ENCODE results near the gene PLXNA4.

DNA sequence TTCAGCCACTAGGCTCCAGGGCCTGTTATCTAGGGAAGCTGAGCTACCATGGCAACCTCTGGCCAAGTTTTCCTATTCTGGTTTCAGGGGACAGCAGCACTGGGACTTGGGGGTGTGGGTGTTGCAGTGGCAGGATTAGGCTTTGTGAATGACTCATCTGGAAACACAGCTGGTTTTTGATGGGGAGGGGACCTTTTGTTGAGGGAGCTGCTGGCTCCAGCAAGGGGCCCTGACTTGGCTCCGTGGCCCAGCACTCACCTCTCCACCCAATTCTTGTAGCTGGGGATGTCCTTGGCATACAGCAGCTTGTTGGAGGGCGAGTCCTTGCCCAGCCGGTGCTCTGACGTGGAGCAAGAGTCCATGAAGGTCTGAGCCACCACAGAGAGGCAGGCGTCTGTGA lies 435.9 kb downstream of the PLXNA4 start:
- TF ChIP-seq CTCF (IDR thresholded peaks at IDR 0.05; ENCODE audit: poor library complexity) (no peak), EZH2 (IDR thresholded peaks at IDR 0.05; ENCODE audit: borderline replicate concordance) (no peak), EZH2phosphoT487 (IDR thresholded peaks at IDR 0.05; ENCODE audit: low read depth, severe bottlenecking, unreplicated experiment) (no peak)

Data from hepatocyte (in vitro differentiated cells).